Stimulated activated CD4-positive, alpha-beta T cell treated with anti-CD3 and anti-CD28 coated beads, Interleukin-15, amount 100 ng/mL, for 48 hours (primary cell): ENCODE data around the gene ALPK3.

Experiments used
- DNase-seq, 2 donors: peaks; one replicate each; pipeline ENCODE4 v3.0.0-alpha.2; 2020; ENCODE audit warnings: low read depth in 2 of 2

Gene ALPK3

DNA sequence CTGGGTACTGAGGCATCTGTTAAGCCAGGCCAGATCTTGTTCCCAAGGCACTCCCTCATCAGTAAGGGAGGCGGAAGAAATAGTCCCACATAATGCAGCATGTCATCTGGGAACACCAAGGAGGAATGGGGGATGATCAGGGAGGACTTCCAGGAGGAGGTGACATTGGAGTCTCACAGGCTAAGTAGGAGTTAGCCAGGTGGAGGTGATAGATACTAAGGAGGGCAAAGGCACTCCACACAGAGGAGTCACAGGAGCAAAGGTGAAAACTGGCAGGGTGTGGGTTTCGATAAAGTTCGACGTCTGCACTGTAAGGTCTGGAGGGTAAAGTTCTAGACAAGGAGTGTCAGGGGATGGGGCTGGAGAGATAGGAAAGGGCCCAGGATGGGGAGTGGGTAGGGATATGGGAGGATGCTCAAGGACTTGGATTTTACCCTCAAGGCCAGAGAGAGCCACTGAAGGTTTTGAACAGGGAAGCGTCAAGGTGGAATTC, 73.6 kb downstream of the ALPK3 start:
- DNase-seq, result no peak

DNA sequence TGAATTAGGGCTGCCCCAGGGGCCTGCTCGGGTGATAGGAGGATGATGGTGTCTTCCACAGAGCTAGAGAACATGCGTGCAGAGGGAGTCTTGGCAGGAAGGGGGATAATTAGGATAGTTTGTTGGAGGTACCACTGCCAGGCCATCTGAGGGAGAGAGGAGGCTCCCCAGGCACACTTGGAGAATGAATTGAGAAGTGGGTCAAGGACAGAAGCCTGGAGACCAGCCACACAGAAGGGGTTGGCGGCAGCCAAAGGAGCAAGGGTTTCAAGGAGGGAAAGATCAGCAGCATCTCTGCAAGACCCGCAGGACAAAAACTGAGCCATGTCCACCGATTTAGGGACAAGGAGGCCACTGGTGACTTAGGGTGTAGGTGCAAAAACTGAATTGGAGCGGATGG, 74.2 kb downstream of the ALPK3 start:
- DNase-seq, result no peak

DNA sequence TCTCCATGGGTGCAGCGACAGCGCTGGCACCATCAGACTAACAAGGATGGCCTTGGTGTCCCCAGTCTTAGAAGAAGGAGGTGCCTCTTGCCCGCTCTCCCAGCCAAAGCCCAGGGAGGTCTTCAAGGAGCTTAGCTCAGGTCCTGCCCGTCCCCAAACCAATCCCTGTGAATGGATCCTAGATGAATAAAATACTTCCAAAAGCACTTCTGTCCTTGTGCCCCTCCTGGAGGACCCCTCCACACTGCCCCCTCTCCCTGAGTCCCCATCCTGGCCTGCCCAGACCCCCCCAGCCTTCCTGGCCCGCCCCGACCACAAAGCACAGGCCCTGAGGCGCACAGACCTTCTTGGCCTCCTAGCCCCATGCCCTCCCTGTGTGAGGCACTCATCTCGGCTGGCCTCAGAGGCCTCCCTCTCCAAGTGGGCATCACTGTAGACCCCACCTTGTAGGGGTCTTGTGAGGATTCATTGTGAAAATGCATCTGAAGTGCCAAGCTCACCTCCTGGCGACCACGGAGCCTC, 75.7 kb downstream of the ALPK3 start:
- DNase-seq, result no peak

DNA sequence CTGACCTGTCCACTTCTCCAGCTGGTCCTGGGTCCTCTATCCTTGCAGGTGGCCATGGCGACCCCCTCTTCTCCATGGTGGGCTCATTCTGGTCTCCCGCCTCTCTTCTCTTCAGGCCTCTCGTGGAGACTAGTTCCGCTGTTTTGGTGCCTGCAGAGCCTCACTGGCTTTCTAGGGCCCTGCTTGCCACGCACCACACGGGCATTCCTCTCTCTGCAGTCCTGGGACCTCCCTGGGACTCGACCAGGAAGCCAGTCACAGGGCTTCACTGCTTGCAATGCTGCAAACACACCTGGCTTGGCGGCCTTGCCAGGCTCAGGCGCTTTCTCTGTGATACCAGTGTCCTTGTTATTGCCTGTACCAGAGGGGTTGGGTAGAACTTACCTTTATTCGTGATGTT, 76.5 kb downstream of the ALPK3 start:
- DNase-seq, result no peak

DNA sequence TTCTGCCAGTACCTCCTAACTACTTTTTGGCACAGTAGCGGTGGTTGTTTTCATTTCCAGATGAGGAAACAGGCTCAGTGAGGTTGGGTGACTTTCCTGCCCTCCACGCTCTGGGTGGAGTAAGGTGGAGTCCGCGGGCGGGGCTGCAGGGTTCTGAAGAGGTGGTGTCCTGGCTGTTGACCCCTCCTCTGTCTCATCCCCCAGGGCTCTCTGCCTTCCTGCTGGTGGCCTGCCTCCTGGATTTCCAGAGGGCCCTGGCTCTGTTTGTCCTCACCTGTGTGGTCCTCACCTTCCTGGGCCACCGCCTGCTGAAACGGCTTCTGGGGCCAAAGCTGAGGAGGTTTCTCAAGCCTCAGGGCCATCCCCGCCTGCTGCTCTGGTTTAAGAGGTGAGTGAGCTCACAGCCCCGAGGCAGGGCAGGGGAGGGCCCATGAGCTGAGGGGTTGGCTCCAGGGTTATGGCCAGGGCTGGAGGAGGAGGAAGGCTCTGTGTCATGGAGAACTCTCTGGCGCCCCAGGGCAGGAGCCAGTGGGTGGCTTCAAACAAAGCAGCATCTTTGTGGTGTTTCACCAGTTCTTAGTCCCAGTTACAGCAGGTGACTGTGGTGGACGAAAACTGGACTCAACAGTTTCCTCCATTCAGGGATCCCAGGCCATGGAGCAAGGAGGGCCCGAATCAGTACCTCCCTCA, 77.7 kb downstream of the ALPK3 start:
- DNase-seq, result no peak

DNA sequence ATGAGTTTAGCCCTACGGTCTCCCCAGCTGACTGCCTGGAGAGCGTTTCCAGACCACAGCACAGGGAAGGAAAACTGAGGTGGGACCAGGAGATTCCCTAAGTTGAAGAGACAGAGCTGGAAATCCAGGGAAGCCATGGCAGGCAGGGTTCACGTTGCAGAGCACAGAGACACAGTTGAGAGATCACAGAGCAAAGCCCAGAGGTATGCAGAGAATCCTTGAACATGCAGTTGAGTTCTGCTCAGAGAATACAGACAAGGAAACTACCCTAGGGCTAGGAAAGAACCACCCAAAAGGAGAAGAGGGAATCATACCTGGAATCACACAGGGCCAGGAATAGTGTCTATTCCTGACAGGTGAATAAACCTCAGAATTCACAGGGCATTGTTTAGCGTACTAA, 81.6 kb downstream of the ALPK3 start:
- no peak for DNase-seq

DNA sequence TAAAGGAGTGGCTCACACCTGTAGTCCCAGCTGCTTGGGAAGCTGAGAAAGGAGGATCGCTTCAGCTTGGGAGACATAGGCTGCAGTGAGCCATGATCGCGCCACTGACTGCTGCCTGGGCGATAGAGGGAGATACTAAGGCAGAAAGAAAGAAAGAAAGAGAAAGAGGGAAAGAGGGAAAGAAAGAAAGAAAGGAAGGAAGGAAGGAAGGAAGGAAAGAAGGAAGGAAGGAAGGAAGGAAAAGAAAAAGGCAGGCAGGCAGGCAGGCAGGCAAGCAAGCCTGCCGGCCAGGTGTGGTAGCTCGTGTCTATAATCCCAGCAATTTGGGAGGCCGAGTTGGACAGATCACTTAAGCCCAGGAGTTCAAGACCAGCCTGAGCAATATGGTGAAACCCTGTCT, 82.6 kb downstream of the ALPK3 start:
- no peak for DNase-seq

DNA sequence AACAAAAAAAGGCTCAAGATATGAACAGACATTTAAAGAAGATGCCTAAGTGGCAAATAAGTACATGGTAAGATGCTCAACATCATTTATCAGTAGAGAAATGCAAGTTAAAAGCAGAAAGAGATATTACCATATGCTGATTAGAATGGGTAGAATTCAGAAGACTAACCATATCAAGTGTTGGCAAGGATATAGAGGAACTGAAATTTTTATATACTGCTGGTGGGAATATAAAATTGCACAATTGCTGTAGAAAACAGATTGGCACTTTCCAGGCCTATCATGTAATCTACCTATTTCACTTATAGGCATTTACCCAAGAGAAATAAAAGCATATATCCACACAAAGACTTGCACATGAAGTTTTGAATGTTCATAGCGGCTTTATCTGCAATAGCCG, 84.4 kb downstream of the ALPK3 start:
- DNase-seq, result no peak

DNA sequence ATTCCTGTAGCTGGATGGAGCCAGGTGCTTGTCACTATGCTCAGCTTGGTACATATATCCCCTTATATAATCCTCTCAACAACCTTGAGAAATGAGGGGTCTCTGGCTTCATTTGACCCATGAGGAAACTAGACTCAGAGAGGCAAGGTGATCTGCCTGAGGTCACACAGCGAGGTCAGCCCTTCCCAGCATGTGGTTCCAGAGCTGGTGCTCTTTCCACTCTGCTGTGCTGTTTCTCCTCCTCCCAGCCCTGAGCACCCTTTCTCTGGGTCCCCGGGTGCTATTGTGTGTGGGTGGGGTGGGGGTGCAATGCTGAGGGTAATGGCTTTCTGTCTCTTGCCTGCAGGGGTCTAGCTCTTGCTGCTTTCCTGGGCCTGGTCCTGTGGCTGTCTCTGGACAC, 86.6 kb downstream of the ALPK3 start:
- DNase-seq, result no peak

DNA sequence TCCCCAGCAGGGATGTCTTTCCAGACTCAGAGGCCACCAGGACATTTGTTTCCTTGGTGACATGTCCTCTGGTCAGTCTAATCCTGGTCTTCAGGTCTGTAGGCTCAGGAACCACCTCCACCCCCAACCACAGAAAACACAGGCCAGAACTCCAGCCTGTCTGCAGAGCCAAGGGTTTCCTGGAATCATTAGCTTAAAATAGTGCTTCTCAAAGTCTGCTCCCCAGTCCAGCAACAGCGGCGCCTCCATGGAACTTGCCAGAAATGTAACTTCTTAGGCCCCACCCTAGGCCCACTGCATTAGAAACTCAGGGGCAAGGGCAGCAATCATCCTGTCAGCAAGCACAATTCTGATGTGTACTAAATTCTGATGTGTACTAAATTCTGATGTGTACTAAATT, 87.3 kb downstream of the ALPK3 start:
- no peak for DNase-seq

DNA sequence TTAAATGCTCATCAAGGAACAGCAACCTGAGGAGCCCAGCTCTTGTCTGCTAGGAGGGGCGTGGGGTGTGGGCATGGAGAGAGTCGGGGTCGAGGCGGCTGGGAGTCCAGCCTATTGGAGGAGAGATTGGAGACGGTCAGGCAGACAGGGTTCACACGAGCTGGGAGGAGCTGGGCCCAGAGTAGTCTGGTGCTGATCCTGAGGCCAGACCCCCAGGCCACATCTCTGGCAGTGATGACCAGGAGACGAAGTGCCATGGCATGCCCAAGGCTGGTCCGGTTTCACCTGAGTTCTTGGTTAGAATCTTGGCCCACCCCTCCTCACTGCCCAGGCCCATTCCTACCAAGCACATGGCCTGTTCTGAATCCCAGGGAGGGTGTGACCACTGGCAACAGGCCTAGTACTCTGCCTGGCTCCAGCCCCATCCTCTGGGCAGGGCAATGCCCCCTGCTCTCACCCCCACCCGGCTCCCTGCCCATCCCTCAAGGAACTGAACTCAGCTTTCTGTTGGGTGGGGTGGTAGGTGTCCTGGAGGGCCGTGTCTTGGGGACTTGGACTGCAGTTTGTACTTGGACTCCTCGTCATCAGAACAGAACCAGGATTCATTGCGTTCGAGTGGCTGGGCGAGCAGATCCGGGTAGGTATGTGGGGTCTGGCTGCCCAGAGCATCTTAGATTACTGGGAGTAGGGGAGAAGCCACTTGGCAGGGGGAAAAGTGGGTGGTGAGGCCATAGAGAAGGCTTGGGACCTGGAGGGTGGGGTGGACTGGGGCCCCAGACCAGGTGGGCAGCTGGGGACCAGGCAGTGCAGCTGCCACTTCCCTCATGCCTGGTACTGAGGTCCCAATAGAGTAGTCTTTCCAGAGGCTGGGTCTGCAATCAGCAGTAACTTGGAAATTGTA, 88.1 kb downstream of the ALPK3 start:
- no peak for DNase-seq

DNA sequence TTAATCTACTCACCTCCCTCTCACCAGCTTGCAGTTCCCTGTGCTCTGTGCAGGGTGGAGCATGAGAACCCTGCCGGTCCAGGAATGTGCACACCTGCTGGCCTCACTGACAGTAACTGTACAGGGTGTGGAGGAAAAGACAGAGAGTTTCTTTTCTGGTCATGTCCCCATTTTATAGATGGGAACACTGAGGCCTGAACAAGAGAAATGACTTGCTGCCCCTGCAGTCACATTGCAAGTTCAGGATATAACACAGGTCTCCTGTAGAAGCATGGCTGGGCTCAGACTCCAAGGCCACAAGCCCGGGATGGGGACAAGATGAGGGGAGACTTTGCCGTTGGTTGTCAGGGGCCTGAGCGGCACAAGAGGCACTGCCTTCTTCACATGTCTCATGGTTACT, 90.6 kb downstream of the ALPK3 start:
- DNase-seq, result no peak

DNA sequence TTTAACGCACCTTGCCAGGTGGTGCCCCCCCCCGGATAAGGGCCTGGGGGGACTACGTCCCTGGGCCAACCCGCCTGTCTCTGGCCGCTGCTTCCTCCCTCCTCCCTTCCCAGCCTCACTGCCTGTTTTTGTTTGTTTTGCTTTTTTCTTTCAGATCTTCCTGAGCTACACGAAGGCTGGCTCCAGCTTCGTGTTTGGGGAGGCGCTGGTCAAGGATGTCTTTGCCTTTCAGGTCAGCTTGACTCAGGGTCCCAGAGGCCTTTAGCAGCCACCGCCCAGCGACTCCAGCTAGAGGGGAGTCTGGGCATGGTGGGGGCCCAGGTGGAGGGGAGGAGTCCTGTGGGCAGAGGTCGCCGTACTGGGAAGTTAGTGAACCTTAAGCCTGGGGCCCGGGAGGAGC, 91.4 kb downstream of the ALPK3 start:
- DNase-seq, result no peak

DNA sequence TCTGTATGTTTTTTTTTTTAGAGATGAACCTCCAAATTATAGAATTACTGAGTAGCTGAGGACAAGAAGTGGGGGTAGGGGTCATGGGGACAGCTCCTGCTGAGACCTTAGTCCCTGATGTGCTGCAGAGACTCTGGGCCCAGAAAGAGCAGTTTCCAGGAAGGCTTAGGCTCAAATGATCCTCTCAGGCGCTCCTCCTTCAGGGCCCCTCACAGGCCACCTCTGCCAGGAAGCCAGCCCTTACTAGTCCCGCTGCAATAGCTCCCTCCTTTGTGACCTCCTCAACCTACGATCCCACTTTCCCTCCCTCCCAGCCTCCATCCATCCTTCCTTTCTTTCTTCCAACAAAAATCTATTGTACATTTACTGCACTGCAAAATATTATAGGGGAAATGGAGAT, 91.9 kb downstream of the ALPK3 start:
- DNase-seq, result no peak

DNA sequence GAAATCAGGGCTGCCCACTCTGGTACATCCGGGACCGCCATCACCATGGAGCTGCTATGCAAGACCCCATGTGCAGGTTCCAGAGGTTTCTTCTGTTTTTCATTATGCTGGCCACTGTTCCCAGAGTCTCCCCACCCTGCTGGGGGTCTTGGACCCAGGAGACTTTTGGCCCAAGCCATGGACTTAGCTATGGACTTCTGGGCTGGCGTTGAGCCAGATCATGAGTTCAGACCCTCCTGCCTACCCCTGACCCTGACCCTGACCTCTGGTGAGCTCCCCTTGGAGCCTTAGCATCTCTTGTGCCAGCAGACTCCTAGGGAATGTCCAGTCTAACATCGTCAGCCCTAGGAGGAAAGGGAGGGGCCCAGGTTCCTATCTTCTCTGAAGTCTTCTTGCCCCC, 92.6 kb downstream of the ALPK3 start:
- DNase-seq, result no peak

DNA sequence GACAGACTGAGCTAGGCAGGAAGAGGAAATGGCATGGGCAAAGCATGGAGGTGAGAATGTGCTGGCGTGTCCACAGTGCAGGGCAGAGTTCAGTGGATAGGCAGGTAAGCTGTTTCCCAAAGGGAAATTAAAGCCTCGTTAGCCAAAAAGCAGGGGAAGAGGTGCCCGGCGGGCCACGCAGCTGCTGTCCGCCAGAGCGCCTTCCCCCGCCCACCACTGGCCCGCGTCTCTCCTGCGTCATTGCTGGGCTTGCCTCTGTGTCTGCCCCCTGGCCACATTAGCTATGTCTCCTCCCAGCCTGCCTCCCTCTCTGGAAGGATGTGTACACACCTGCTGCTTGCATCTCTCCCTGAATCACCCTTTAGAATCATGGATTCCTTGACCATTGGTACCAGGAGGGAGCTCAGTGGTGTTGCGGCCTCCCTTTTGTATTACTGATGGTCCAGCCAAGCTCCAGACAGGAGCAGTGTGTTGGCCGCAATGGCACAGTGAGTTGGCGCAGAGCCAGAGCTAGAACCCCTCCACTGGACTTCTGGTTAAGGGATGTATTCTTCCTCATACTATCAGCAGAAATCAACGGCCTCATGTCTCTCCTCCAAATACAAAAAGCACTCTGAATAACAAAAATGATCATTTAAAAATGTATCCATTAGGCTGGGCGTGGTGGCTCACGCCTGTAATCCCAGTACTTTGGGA, 93.9 kb downstream of the ALPK3 start:
- no peak for DNase-seq

DNA sequence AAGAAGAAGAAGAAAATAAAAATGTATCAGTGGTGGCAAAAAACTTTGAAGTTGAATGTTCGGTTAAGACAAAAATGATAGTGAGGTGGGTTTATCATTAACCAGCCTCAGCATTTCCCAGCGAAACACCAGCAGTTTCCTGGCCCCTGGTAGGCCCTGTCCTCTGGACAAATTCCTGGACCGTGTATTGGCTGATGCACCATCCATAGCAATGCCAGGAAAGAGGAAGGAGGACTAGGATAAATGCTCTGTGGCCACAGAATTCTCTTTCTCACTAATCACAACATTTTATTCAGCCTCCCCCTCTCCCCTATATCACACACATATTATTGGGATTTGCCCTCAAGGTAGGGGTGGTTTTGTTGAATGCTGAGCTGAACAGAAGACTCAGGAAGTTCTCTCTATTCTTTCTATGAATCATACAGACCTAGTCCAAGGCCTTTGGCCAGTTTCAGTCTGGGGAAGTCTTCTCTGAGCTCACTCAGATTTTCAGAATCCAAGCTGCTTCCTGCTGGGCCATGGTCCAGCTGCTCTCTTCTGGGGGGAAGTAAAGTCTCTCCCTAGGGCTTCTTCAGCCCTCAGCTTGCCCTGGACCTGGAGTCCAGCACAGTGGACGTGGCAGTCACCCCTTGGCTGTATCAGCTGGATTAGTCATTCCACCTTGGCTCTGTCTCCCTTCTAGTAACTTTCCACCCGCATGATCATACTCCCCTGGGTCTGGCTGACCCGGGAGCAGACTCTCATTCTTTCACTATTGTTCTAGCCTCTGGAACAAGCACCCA, 94.9 kb downstream of the ALPK3 start:
- DNase-seq, result no peak

DNA sequence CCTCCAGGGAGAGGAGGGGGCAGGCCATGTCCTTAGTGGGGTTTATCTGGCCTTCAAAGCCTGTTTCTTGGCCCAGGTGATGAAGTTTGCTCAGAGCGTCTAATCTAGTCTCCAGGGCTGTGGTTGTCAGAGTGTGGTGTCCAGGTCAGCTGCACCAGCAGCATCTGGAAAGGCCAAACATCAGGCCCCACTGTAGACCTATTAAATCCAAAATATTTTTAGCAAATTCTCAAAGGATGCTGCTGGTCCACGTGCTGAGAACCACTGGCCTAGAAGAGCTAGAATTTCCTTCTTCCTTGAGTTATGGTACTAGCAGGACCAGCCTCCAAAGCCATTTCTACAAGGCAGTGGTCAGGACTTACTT, 96.2 kb downstream of the ALPK3 start:
- no peak for DNase-seq

DNA sequence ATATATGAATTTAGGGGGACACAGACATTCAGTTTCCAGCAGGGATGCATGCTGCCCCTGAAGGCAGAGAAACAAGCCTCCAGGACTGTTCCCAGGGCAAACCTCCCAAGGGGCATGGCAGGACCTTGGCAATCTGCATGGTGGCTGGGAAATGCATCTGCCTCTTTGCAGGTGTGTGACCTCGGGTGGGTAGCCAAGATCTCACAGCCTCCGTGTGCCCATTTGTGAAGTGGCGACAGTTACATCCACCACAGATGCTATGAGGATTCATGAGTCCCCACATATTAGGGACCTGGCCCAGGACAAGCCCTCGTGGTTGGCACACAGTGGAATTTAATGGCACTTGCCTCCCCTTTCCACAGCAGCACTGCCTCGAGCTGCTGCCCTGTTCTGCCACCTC, 97.2 kb downstream of the ALPK3 start:
- no peak for DNase-seq

DNA sequence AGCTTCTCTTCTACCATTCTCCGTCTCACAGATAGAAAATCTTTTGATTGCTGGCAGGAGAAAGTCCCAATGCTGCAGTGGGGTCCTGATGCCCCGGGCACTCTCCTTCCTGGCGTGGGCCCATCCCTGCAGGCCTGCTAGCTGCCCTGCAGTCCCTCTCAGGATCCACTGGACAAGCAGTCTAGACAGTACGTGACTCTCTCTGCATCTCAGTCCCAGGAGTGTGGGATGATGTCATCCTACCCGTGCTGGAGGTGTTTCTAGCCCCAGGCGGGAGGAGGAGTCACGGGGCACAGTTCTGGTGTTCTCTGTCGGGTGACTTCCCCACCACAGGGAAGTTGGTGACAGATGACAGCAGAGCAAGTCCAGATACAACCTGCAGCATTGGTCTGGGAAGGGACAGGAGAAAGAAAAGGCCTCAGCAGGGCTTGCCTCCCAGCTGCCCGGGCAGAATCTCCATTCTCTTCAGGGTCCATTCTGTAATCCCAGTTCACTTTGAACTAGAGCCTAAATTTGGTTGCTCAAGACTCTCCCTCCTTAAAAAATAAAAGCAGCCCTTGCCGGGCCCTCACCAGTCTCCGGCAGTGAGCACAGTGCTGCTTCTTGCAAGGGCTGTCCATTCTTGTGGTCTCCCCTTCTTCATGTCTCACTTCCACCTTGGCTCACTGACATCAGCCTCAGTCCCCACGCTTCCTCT, 97.9 kb downstream of the ALPK3 start:
- peak; percentile 39 to 65 for DNase-seq

DNA sequence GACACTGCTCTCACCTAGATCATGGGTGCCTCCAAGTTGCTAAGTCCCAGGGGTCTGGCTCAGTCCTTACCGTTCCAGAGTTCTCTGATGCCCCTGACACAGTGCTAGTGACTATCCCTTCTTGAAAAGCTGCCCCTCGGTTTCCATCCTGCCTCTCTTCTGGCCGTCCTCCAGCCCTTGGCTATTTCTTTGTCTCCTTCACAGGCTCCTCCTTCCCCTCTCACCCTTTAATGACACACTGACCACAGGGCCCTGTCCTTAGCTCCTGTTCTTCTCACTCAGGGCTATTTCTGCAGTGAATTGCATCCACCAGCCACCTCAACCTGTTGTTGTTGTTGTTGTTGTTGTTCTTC, 98.4 kb downstream of the ALPK3 start:
- no peak for DNase-seq
